ENCODE results near the gene HIVEP3. TPM values are rescaled to one million over a fixed set of nuclear protein-coding genes. Genes with fewer than 3 reads are reported as not detected.

HIVEP3 gene
- total and polyA plus RNA-seq, 4 donors: 7.0 to 14.7 (median 8.8) TPM

GRCh38 chr1:41728403-41729202 is 190.1 kb downstream of the HIVEP3 start:
- Histone ChIP-seq H3K9ac (ENCODE audit: insufficient read depth in 1 of 2, low read length in 2 of 2) (no peak overlapping the region), H3K27me3 (ENCODE audit: control insufficient read depth in 3 of 3, insufficient read depth in 3 of 3, low read length in 2 of 3) (no peaks in the 10 kb centered on the region), H3K27ac (ENCODE audit: low read depth in 1 of 2, low read length in 1 of 2) (no peak overlapping the region), H3K4me3 (no peak overlapping the region), H3K36me3 (ENCODE audit: control insufficient read depth in 4 of 4, insufficient read depth in 4 of 4, low read length in 4 of 4) (no peaks in the 10 kb centered on the region), H3K9me3 (ENCODE audit: control insufficient read depth in 4 of 4, insufficient read depth in 3 of 4, low read length in 3 of 4) (no peaks in the 10 kb centered on the region), H3K4me1 (ENCODE audit: control insufficient read depth in 5 of 5, insufficient read depth in 5 of 5, low read length in 5 of 5) (peaks cover 0 to 24% (median 14%) of the 10 kb centered on the region in 5 donors)
- WGBS, 2 donors: 60 to 63% methylated on average over 12 of the region's 12 CpGs
- DNase-seq (peak in 1 of 3 donors; percentile 36), ATAC-seq (ENCODE audit: insufficient read depth, low FRiP score) (peak; percentile 44)
- no peak for TF ChIP-seq CTCF (IDR thresholded peaks at IDR 0.05; ENCODE audit: control extremely low read depth, extremely low read depth)

GRCh38 chr1:41727749-41728115 is 191.0 kb downstream of the HIVEP3 start:
- no peak for TF ChIP-seq CTCF (IDR thresholded peaks at IDR 0.05; ENCODE audit: control extremely low read depth, extremely low read depth)
- 73 to 76% methylated on average over 4 of the region's 4 CpGs for WGBS, 2 donors
- Histone ChIP-seq H3K4me3 (no peak overlapping the region), H3K9me3 (ENCODE audit: control insufficient read depth in 4 of 4, insufficient read depth in 3 of 4, low read length in 3 of 4) (no peaks in the 10 kb centered on the region), H3K27ac (ENCODE audit: low read depth in 1 of 2, low read length in 1 of 2) (peak overlapping the region in 1 of 2 donors; percentile 61), H3K9ac (ENCODE audit: insufficient read depth in 1 of 2, low read length in 2 of 2) (no peak overlapping the region), H3K36me3 (ENCODE audit: control insufficient read depth in 4 of 4, insufficient read depth in 4 of 4, low read length in 4 of 4) (no peaks in the 10 kb centered on the region), H3K27me3 (ENCODE audit: control insufficient read depth in 3 of 3, insufficient read depth in 3 of 3, low read length in 2 of 3) (no peaks in the 10 kb centered on the region), H3K4me1 (ENCODE audit: control insufficient read depth in 5 of 5, insufficient read depth in 5 of 5, low read length in 5 of 5) (peaks cover 0 to 26% (median 14%) of the 10 kb centered on the region in 5 donors)
- ATAC-seq (ENCODE audit: insufficient read depth, low FRiP score) (no peak), DNase-seq (no peak)

GRCh38 chr1:41726899-41727748 is 191.6 kb downstream of the HIVEP3 start:
- H3K27me3 ChIP-seq (ENCODE audit: control insufficient read depth in 3 of 3, insufficient read depth in 3 of 3, low read length in 2 of 3): no peaks in the 10 kb centered on the region
- H3K4me3 ChIP-seq: no peak overlapping the region
- ATAC-seq (ENCODE audit: insufficient read depth, low FRiP score): peak; percentile 44
- DNase-seq: peak in 2 of 3 donors; percentile 35 to 39
- no peak overlapping the region for H3K9ac ChIP-seq (ENCODE audit: insufficient read depth in 1 of 2, low read length in 2 of 2)
- H3K9me3 ChIP-seq (ENCODE audit: control insufficient read depth in 4 of 4, insufficient read depth in 3 of 4, low read length in 3 of 4): no peaks in the 10 kb centered on the region
- peaks cover 0 to 26% (median 14%) of the 10 kb centered on the region in 5 donors for H3K4me1 ChIP-seq (ENCODE audit: control insufficient read depth in 5 of 5, insufficient read depth in 5 of 5, low read length in 5 of 5)
- no peak for TF ChIP-seq CTCF (IDR thresholded peaks at IDR 0.05; ENCODE audit: control extremely low read depth, extremely low read depth)
- WGBS, 2 donors: 24 to 44% methylated on average over 24 of the region's 24 CpGs
- H3K36me3 ChIP-seq (ENCODE audit: control insufficient read depth in 4 of 4, insufficient read depth in 4 of 4, low read length in 4 of 4): no peaks in the 10 kb centered on the region
- peak overlapping the region in 1 of 2 donors; percentile 61 for H3K27ac ChIP-seq (ENCODE audit: low read depth in 1 of 2, low read length in 1 of 2)
